HEK293 (cell line): Measurements from ENCODE around the gene TMEM212.

ENCODE experiments used
- CTCF ChIA-PET: fragments of 350-600 bp; formaldehyde crosslinking; extraction: SDS; loops from one replicate; lab custom pipeline; 2021; ENCODE audit warnings: antibody characterized with exemption; lab: Yijun Ruan, JAX
- POLR2A ChIA-PET: fragments of 300-600 bp; formaldehyde crosslinking; extraction: SDS; loops from one replicate; lab custom pipeline; 2020; ENCODE audit warnings: antibody characterized with exemption, inconsistent platforms; lab: Yijun Ruan, JAX
- H3K27ac ChIP-seq: fragments of 200-500 bp; sonication (Bioruptor generic); 2 replicates; pipeline ENCODE4 v1.5.1; 2014; ENCODE audit warnings: low read depth, low read length, control low read depth, inconsistent platforms; ENCODE audit errors: extremely low read depth
- H3K36me3 ChIP-seq, 2 experiments: fragments of 200-500 bp in 1 of 2; sonication (Bioruptor generic) in 1 of 2; 1 replicate in 1 of 2; 2 replicates in 1 of 2; pipeline ENCODE4 v1.5.1; 2014 to 2017; ENCODE audit warnings: inconsistent platforms in 2 of 2, low read length in 2 of 2; ENCODE audit not compliant: control insufficient read depth in 2 of 2, insufficient read depth in 1 of 2
- H3K4me1 ChIP-seq: fragments of 200-500 bp; sonication (Bioruptor generic); 2 replicates; pipeline ENCODE4 v1.5.1; 2014; ENCODE audit warnings: mild to moderate bottlenecking, low read length, inconsistent platforms; ENCODE audit not compliant: control insufficient read depth, insufficient read depth
- H3K4me3 ChIP-seq: 2 replicates; pipeline ENCODE4 v1.5.1; 2011; ENCODE audit warnings: low read depth, mild to moderate bottlenecking, control low read depth, low read length, moderate library complexity
- H3K9me3 ChIP-seq: fragments of 200-500 bp; sonication (Bioruptor generic); 2 replicates; pipeline ENCODE4 v1.5.1; 2014; ENCODE audit warnings: low read depth, low read length, inconsistent platforms; ENCODE audit not compliant: control insufficient read depth, insufficient read depth
- FEZF1 ChIP-seq: fragments of 450-650 bp; formaldehyde crosslinking; IDR thresholded peaks from 2 replicates; pipeline ENCODE4 v1.5.1; 2016; ENCODE audit warnings: missing biosample characterization, missing genetic modification characterization
- IKZF3 ChIP-seq: fragments of 450-650 bp; IDR thresholded peaks from 2 replicates; pipeline ENCODE4 v1.5.0; 2018; ENCODE audit warnings: missing biosample characterization, mild to moderate bottlenecking, missing genetic modification characterization, moderate library complexity
- MZF1 ChIP-seq: fragments of 450-650 bp; formaldehyde crosslinking; IDR thresholded peaks from 2 replicates; pipeline ENCODE4 v1.5.1; 2017; ENCODE audit warnings: missing biosample characterization, missing genetic modification characterization, borderline replicate concordance
- PRDM1 ChIP-seq: fragments of 450-650 bp; formaldehyde crosslinking; IDR thresholded peaks from 2 replicates; pipeline ENCODE4; 2016; ENCODE audit warnings: missing biosample characterization, missing genetic modification characterization
- SCRT2 ChIP-seq: fragments of 450-650 bp; formaldehyde crosslinking; IDR thresholded peaks from 2 replicates; pipeline ENCODE4 v1.5.1; 2016; ENCODE audit warnings: missing biosample characterization, missing genetic modification characterization
- SETDB1 ChIP-seq: IDR thresholded peaks from one replicate; pipeline ENCODE4 v1.6.1; 2017; ENCODE audit warnings: mild to moderate bottlenecking, low read length, moderate library complexity, mixed read lengths; ENCODE audit not compliant: insufficient read length
- SP7 ChIP-seq: fragments of 450-650 bp; formaldehyde crosslinking; IDR thresholded peaks from 2 replicates; pipeline ENCODE4 v1.5.1; 2016; ENCODE audit warnings: missing biosample characterization, missing genetic modification characterization
- WT1 ChIP-seq: fragments of 450-650 bp; formaldehyde crosslinking; IDR thresholded peaks from 2 replicates; pipeline ENCODE4 v1.5.1; 2016; ENCODE audit warnings: missing biosample characterization, missing genetic modification characterization
- ZBTB8A ChIP-seq: fragments of 450-650 bp; formaldehyde crosslinking; IDR thresholded peaks from 2 replicates; pipeline ENCODE4 v1.5.1; 2016; ENCODE audit warnings: missing biosample characterization, missing genetic modification characterization
- ZEB2 ChIP-seq: fragments of 450-650 bp; formaldehyde crosslinking; IDR thresholded peaks from 2 replicates; pipeline ENCODE4 v1.5.1; 2016; ENCODE audit warnings: missing biosample characterization, missing genetic modification characterization
- ZFHX2 ChIP-seq: fragments of 450-650 bp; formaldehyde crosslinking; conservative IDR thresholded peaks from 2 replicates; pipeline ENCODE4 v1.5.1; 2016; ENCODE audit warnings: missing biosample characterization, missing genetic modification characterization
- ZFP69B ChIP-seq: fragments of 450-650 bp; formaldehyde crosslinking; IDR thresholded peaks from 2 replicates; pipeline ENCODE4 v1.5.1; 2016; ENCODE audit warnings: missing biosample characterization, missing genetic modification characterization
- ZNF121 ChIP-seq: fragments of 450-650 bp; formaldehyde crosslinking; IDR thresholded peaks from 2 replicates; pipeline ENCODE4 v1.5.1; 2016; ENCODE audit warnings: missing biosample characterization, missing genetic modification characterization
- ZNF18 ChIP-seq: fragments of 450-650 bp; formaldehyde crosslinking; IDR thresholded peaks from 2 replicates; pipeline ENCODE4 v1.5.1; 2016; ENCODE audit warnings: missing biosample characterization, missing genetic modification characterization
- ZNF311 ChIP-seq: fragments of 450-650 bp; formaldehyde crosslinking; IDR thresholded peaks from 2 replicates; pipeline ENCODE4 v1.5.1; 2017; ENCODE audit warnings: missing biosample characterization, missing genetic modification characterization, borderline replicate concordance
- ZNF366 ChIP-seq: fragments of 450-650 bp; formaldehyde crosslinking; conservative IDR thresholded peaks from 2 replicates; pipeline ENCODE4 v1.5.1; 2016; ENCODE audit warnings: missing biosample characterization, missing genetic modification characterization
- ZNF558 ChIP-seq: fragments of 450-650 bp; formaldehyde crosslinking; IDR thresholded peaks from 2 replicates; pipeline ENCODE4 v1.5.1; 2016; ENCODE audit warnings: missing biosample characterization, missing genetic modification characterization
- ZNF600 ChIP-seq: fragments of 450-650 bp; formaldehyde crosslinking; IDR thresholded peaks from 2 replicates; pipeline ENCODE4 v1.5.1; 2016; ENCODE audit warnings: missing biosample characterization, missing genetic modification characterization
- ZNF629 ChIP-seq: fragments of 450-650 bp; formaldehyde crosslinking; IDR thresholded peaks from 2 replicates; pipeline ENCODE4 v1.5.1; 2017; ENCODE audit warnings: missing biosample characterization, missing genetic modification characterization
- ZNF664 ChIP-seq: fragments of 450-650 bp; formaldehyde crosslinking; IDR thresholded peaks from 2 replicates; pipeline ENCODE4 v1.5.1; 2016; ENCODE audit warnings: missing biosample characterization, missing genetic modification characterization
- ZNF670 ChIP-seq: fragments of 450-650 bp; formaldehyde crosslinking; IDR thresholded peaks from 2 replicates; pipeline ENCODE4 v1.5.1; 2016; ENCODE audit warnings: missing biosample characterization, missing genetic modification characterization, low read depth
- ZNF776 ChIP-seq: fragments of 450-650 bp; formaldehyde crosslinking; IDR thresholded peaks from 2 replicates; pipeline ENCODE4 v1.5.0; 2017; ENCODE audit warnings: missing biosample characterization, missing genetic modification characterization, borderline replicate concordance
- ZSCAN30 ChIP-seq: fragments of 450-650 bp; IDR thresholded peaks from 2 replicates; pipeline ENCODE4 v1.5.1; 2018; ENCODE audit warnings: missing biosample characterization, mild to moderate bottlenecking, missing genetic modification characterization, moderate library complexity
- TF ChIP-seq, protein P1 (sequence below): fragments of 450-650 bp; formaldehyde crosslinking; IDR thresholded peaks from 2 replicates; pipeline ENCODE4 v1.5.1; 2016; ENCODE audit warnings: missing biosample characterization, missing genetic modification characterization
- TF ChIP-seq, protein P2 (sequence below): fragments of 450-650 bp; formaldehyde crosslinking; IDR thresholded peaks from 2 replicates; pipeline ENCODE4 v1.5.1; 2017; ENCODE audit warnings: missing biosample characterization, missing genetic modification characterization
- TF ChIP-seq, protein P3 (sequence below): fragments of 450-650 bp; formaldehyde crosslinking; IDR thresholded peaks from 2 replicates; pipeline ENCODE4 v1.5.1; 2017; ENCODE audit warnings: missing biosample characterization, missing genetic modification characterization

TMEM212 gene

GRCh38 chr3:171824116-171824515, 19.0 kb upstream of the TMEM212 start (continued):
- TF ChIP-seq SCRT2 (tag by site-specific recombination) = peak; percentile 66
- TF ChIP-seq, all 188 proteins: peak for 2

GRCh38 chr3:171824824-171825221, 18.3 kb upstream of the TMEM212 start:
- H3K27ac ChIP-seq = no peak overlapping the region; the same call in 1 of the 2 replicates
- H3K36me3 ChIP-seq = no peaks in the 10 kb centered on the region
- ChIA-PET CTCF (no interaction called here), POLR2A (no interaction called here)
- peaks cover 6% of the 10 kb centered on the region for H3K4me1 ChIP-seq
- TF ChIP-seq SP7 (peak; percentile 64), ZNF670 (no peak), ZFHX2 (tag by site-specific recombination) (peak; percentile 66), WT1 (tag by site-specific recombination) (peak; percentile 35; the same call in 1 of the 2 replicates), ZNF558 (tag by site-specific recombination) (no peak), MZF1 (tag by site-specific recombination) (peak; percentile 27; the same call in 1 of the 2 replicates)
- H3K4me3 ChIP-seq = no peak overlapping the region
- H3K9me3 ChIP-seq = no peaks in the 10 kb centered on the region

DNA sequence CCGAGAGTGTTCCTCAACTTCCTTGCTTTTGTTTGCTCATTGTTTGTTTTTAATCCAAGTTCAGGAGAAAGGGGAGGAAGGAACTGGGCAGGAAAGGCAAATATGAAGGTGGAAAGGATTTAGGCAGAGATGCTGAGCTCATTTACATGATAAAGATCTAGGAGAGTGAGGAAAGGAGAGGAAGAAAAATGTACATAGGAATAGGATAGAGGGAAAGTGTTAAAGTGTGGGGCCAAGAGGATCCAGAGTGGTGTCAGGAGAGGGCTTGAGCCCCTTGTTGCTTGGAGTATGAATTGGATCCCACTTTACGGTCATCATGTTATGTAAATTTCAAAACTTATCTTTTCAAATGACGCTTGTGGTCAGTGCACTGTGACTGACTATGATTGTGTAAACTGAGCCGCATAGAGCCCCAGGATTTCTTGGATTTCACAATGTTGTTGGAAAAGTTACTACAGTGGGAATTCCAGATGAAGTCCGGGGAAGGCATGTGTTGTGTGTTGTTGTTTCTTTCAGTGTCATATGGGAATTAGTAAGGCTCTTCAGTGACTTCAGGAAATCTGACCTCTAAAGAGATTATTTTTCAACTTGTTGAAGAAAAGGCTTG, 17.8 kb upstream of the TMEM212 start:
- Histone ChIP-seq H3K36me3 (no peaks in the 10 kb centered on the region), H3K27ac (no peak overlapping the region; the same call in 1 of the 2 replicates), H3K4me1 (peaks cover 6% of the 10 kb centered on the region), H3K9me3 (no peaks in the 10 kb centered on the region), H3K4me3 (no peak overlapping the region)
- CTCF ChIA-PET = no interaction called here
- POLR2A ChIA-PET = no interaction called here
- no peak for TF ChIP-seq ZNF121 (tag by site-specific recombination)
- TF ChIP-seq ZNF366 = peak; percentile 84
- peak; percentile 70 for TF ChIP-seq SCRT2 (tag by site-specific recombination)
- peak; percentile 66 for TF ChIP-seq ZNF600 (tag by site-specific recombination)
- TF ChIP-seq ZNF18 = peak; percentile 85
- TF ChIP-seq SETDB1 = no peak
- TF ChIP-seq PRDM1 = peak; percentile 76; the same call in 1 of the 2 replicates
- TF ChIP-seq, protein P1, sequence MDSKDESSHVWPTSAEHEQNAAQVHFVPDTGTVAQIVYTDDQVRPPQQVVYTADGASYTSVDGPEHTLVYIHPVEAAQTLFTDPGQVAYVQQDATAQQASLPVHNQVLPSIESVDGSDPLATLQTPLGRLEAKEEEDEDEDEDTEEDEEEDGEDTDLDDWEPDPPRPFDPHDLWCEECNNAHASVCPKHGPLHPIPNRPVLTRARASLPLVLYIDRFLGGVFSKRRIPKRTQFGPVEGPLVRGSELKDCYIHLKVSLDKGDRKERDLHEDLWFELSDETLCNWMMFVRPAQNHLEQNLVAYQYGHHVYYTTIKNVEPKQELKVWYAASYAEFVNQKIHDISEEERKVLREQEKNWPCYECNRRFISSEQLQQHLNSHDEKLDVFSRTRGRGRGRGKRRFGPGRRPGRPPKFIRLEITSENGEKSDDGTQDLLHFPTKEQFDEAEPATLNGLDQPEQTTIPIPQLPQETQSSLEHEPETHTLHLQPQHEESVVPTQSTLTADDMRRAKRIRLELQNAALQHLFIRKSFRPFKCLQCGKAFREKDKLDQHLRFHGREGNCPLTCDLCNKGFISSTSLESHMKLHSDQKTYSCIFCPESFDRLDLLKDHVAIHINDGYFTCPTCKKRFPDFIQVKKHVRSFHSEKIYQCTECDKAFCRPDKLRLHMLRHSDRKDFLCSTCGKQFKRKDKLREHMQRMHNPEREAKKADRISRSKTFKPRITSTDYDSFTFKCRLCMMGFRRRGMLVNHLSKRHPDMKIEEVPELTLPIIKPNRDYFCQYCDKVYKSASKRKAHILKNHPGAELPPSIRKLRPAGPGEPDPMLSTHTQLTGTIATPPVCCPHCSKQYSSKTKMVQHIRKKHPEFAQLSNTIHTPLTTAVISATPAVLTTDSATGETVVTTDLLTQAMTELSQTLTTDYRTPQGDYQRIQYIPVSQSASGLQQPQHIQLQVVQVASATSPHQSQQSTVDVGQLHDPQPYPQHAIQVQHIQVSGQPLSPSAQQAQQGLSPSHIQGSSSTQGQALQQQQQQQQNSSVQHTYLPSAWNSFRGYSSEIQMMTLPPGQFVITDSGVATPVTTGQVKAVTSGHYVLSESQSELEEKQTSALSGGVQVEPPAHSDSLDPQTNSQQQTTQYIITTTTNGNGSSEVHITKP (tag by site-specific recombination) = peak; percentile 38; the same call in 1 of the 2 replicates
- no peak for TF ChIP-seq ZNF311 (tag by site-specific recombination)
- 0 out of 2 replicates have a peak, but pooled peaks have one; percentile 30 for TF ChIP-seq FEZF1
- TF ChIP-seq ZNF664 (tag by site-specific recombination) = no peak
- no peak for TF ChIP-seq ZNF776 (tag by site-specific recombination)
- TF ChIP-seq ZNF629 (tag by site-specific recombination) = peak; percentile 70
- 0 out of 2 replicates have a peak, but pooled peaks have one; percentile 28 for TF ChIP-seq IKZF3 (tag by site-specific recombination)
- TF ChIP-seq, protein P2, sequence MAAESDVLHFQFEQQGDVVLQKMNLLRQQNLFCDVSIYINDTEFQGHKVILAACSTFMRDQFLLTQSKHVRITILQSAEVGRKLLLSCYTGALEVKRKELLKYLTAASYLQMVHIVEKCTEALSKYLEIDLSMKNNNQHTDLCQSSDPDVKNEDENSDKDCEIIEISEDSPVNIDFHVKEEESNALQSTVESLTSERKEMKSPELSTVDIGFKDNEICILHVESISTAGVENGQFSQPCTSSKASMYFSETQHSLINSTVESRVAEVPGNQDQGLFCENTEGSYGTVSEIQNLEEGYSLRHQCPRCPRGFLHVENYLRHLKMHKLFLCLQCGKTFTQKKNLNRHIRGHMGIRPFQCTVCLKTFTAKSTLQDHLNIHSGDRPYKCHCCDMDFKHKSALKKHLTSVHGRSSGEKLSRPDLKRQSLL (tag by site-specific recombination) = no peak
- 0 out of 2 replicates have a peak, but pooled peaks have one; percentile 21 for TF ChIP-seq ZSCAN30 (tag by site-specific recombination)
- TF ChIP-seq ZFP69B (tag by site-specific recombination) = peak; percentile 67; the same call in 1 of the 2 replicates
- 0 out of 2 replicates have a peak, but pooled peaks have one; percentile 14 for TF ChIP-seq ZBTB8A (tag by site-specific recombination)
- TF ChIP-seq ZEB2 (tag by site-specific recombination) = peak; percentile 58; the same call in 1 of the 2 replicates
- TF ChIP-seq, protein P3, sequence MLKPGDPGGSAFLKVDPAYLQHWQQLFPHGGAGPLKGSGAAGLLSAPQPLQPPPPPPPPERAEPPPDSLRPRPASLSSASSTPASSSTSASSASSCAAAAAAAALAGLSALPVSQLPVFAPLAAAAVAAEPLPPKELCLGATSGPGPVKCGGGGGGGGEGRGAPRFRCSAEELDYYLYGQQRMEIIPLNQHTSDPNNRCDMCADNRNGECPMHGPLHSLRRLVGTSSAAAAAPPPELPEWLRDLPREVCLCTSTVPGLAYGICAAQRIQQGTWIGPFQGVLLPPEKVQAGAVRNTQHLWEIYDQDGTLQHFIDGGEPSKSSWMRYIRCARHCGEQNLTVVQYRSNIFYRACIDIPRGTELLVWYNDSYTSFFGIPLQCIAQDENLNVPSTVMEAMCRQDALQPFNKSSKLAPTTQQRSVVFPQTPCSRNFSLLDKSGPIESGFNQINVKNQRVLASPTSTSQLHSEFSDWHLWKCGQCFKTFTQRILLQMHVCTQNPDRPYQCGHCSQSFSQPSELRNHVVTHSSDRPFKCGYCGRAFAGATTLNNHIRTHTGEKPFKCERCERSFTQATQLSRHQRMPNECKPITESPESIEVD (tag by site-specific recombination) = peak; percentile 90
